ENCODE data around the gene OR52D1.

- no peak for TF ChIP-seq EZH2 (IDR thresholded peaks at IDR 0.05; ENCODE audit: low read depth, low read length, severe bottlenecking)
- TF ChIP-seq POLR2A (IDR thresholded peaks at IDR 0.05; ENCODE audit: control extremely low read depth in 1 of 2, low read depth in 2 of 2, low read length in 2 of 2) = no peak
- TF ChIP-seq JUN (IDR thresholded peaks at IDR 0.05; ENCODE audit: low read depth, low read length) = no peak
- no peak for TF ChIP-seq CTCF (IDR thresholded peaks at IDR 0.05; ENCODE audit: control extremely low read depth in 1 of 3, insufficient read depth in 1 of 3, low read depth in 1 of 3, low read length in 3 of 3)
These were observed 414 bp downstream of the OR52D1 start for GRCh38 chr11:5488798-5489399.
